GM12801 (cell line): Measurements from ENCODE around the gene NTF4.

Source experiments
- TF ChIP-seq, protein P1 (sequence below): IDR thresholded peaks from one replicate; pipeline ENCODE4 v1.5.1; 2011; ENCODE audit warnings: control low read depth; ENCODE audit not compliant: insufficient read length; ENCODE audit errors: extremely low read depth

The NTF4 gene

DNA sequence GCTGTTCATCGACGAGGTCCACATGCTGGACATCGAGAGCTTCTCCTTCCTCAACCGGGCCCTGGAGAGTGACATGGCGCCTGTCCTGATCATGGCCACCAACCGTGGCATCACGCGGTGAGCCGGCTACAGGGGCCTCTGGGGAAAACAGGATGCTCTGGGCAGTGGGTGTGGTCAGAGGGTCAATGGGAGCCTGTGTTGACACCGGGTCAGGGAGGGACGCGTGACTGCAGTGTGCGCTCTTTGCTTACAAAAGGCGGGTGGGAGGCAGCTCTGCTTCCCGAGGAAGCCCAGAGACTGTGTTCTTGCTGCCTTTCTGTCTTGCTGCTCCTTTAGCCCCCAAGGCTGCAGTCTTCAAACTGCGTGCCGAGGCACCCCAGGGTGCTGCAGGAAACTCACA is 53.4 kb downstream of the NTF4 start:
- TF ChIP-seq, protein P1, sequence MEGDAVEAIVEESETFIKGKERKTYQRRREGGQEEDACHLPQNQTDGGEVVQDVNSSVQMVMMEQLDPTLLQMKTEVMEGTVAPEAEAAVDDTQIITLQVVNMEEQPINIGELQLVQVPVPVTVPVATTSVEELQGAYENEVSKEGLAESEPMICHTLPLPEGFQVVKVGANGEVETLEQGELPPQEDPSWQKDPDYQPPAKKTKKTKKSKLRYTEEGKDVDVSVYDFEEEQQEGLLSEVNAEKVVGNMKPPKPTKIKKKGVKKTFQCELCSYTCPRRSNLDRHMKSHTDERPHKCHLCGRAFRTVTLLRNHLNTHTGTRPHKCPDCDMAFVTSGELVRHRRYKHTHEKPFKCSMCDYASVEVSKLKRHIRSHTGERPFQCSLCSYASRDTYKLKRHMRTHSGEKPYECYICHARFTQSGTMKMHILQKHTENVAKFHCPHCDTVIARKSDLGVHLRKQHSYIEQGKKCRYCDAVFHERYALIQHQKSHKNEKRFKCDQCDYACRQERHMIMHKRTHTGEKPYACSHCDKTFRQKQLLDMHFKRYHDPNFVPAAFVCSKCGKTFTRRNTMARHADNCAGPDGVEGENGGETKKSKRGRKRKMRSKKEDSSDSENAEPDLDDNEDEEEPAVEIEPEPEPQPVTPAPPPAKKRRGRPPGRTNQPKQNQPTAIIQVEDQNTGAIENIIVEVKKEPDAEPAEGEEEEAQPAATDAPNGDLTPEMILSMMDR, result no peak
